RWPE2 (cell line): ENCODE data around the gene SYTL5.

Source experiments
- ATAC-seq: fragments of 200-7000 bp; cut with Tn5 transposase; 3 replicates; pipeline ENCODE4 v1.9.1; 2021; ENCODE audit warnings: low read depth
- DNase-seq: peaks from one replicate; pipeline ENCODE4 v3.0.0-alpha.2; 2020; ENCODE audit warnings: low spot score
- H3K27ac ChIP-seq: fragments of 450-650 bp; 2 replicates; pipeline ENCODE4 v1.5.1; 2017; ENCODE audit warnings: mild to moderate bottlenecking; ENCODE audit not compliant: poor library complexity, severe bottlenecking
- H3K27me3 ChIP-seq: fragments of 250-450 bp; sonication (Bioruptor Pico); 2 replicates; pipeline ENCODE4 v1.5.1; 2021; ENCODE audit warnings: mild to moderate bottlenecking, moderate library complexity; ENCODE audit not compliant: insufficient read depth, poor library complexity, severe bottlenecking
- H3K36me3 ChIP-seq: fragments of 250-450 bp; sonication (Bioruptor Pico); 2 replicates; pipeline ENCODE4 v1.5.1; 2020; ENCODE audit warnings: low read depth, mild to moderate bottlenecking, moderate library complexity
- H3K4me1 ChIP-seq: fragments of 250-450 bp; sonication (Bioruptor Pico); 2 replicates; pipeline ENCODE4 v1.5.1; 2021; ENCODE audit warnings: mild to moderate bottlenecking, moderate library complexity; ENCODE audit not compliant: insufficient read depth, poor library complexity, severe bottlenecking
- H3K4me3 ChIP-seq: fragments of 250-450 bp; sonication (Bioruptor Pico); 2 replicates; pipeline ENCODE4 v1.5.1; 2021; ENCODE audit warnings: mild to moderate bottlenecking, moderate library complexity; ENCODE audit not compliant: severe bottlenecking
- H3K9me3 ChIP-seq: fragments of 250-450 bp; sonication (Bioruptor Pico); 2 replicates; pipeline ENCODE4 v1.5.1; 2021; ENCODE audit warnings: mild to moderate bottlenecking, moderate library complexity; ENCODE audit not compliant: severe bottlenecking
- TF ChIP-seq, protein P1 (sequence below): fragments of 450-650 bp; IDR thresholded peaks from one replicate; pipeline ENCODE4 v1.5.1; 2017; ENCODE audit warnings: mild to moderate bottlenecking, moderate library complexity; ENCODE audit not compliant: poor library complexity, severe bottlenecking

SYTL5 gene

DNA sequence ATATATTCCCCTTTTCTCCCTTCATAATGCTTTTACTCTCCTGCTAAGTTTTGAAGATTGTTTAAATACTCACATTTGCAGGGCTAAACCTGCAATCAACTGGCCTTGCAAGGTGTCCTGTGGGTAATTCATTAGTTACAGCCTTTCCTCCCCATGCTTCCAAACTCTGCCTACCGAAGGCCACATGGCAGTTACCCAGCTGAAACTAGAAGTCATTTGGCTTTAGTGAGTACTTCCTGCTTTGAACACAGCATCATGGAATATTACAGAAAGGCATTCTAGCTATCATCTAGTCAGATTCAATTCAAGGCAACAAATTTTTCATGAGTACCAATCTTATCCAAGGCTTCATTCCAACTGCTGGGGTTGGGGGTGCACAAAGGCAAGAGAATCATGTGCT is 158.7 kb downstream of the SYTL5 start:
- Histone ChIP-seq H3K9me3 (no peaks in the 10 kb centered on the region), H3K27me3 (no peaks in the 10 kb centered on the region), H3K27ac (no peak overlapping the region), H3K36me3 (no peaks in the 10 kb centered on the region), H3K4me3 (no peak overlapping the region), H3K4me1 (no peaks in the 10 kb centered on the region)
- TF ChIP-seq, protein P1, sequence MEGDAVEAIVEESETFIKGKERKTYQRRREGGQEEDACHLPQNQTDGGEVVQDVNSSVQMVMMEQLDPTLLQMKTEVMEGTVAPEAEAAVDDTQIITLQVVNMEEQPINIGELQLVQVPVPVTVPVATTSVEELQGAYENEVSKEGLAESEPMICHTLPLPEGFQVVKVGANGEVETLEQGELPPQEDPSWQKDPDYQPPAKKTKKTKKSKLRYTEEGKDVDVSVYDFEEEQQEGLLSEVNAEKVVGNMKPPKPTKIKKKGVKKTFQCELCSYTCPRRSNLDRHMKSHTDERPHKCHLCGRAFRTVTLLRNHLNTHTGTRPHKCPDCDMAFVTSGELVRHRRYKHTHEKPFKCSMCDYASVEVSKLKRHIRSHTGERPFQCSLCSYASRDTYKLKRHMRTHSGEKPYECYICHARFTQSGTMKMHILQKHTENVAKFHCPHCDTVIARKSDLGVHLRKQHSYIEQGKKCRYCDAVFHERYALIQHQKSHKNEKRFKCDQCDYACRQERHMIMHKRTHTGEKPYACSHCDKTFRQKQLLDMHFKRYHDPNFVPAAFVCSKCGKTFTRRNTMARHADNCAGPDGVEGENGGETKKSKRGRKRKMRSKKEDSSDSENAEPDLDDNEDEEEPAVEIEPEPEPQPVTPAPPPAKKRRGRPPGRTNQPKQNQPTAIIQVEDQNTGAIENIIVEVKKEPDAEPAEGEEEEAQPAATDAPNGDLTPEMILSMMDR = no peak
- DNase-seq (no peak), ATAC-seq (no peak)

DNA sequence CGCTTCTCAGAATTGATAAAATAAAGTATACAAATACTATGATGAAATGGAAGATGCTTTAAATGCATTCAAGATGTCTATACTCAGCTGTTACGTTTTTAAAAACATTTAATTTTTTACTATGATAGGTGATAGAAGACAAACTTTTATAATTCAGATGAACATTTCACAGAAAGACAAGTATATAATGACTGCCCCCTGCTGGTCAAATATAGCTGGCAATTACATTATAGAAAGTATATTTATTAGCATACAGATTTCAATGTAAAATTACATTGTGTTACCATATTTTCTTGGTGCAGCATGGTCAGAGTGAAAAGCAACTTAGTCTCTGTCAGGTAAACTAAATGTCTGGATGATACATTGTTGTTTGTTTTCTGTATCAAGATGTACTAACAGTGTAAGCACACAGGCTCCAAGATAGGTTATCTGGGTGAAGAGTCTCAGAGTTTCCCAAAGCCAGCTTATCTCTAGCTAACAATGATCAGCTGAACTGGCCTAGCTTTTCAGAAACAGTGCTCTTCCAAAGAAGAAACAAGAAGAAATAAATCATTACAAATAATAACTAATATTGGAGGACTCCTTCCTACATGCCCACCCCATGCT is 160.2 kb downstream of the SYTL5 start:
- ATAC-seq (no peak), DNase-seq (no peak)
- Histone ChIP-seq H3K27me3 (no peaks in the 10 kb centered on the region), H3K4me1 (no peaks in the 10 kb centered on the region), H3K4me3 (no peak overlapping the region), H3K9me3 (no peaks in the 10 kb centered on the region), H3K27ac (no peak overlapping the region), H3K36me3 (no peaks in the 10 kb centered on the region)
- TF ChIP-seq, protein P1 = peak; percentile 59

DNA sequence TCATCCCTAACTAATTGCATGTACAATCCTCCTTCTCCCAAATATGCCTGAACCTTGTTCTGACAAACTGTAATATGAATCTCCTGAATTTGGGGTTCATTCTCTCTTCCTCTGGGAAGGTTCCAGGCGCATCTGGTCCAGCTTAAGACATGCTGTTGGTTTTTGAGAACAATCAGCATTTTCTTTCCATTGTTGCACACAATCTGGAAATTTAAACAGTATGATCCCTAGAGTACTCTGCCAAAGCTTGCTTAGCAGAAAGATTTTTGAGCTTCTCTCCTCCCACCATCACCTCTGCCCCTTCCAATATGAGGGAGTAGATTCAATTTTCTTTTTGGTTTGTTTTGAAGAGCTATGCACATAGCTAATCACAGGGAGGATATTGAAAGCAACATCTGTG is 164.2 kb downstream of the SYTL5 start:
- Histone ChIP-seq H3K4me1 (no peaks in the 10 kb centered on the region), H3K27ac (no peak overlapping the region), H3K36me3 (no peaks in the 10 kb centered on the region), H3K9me3 (no peaks in the 10 kb centered on the region), H3K4me3 (no peak overlapping the region), H3K27me3 (no peaks in the 10 kb centered on the region)
- DNase-seq (no peak), ATAC-seq (no peak)
- TF ChIP-seq, protein P1 = no peak

DNA sequence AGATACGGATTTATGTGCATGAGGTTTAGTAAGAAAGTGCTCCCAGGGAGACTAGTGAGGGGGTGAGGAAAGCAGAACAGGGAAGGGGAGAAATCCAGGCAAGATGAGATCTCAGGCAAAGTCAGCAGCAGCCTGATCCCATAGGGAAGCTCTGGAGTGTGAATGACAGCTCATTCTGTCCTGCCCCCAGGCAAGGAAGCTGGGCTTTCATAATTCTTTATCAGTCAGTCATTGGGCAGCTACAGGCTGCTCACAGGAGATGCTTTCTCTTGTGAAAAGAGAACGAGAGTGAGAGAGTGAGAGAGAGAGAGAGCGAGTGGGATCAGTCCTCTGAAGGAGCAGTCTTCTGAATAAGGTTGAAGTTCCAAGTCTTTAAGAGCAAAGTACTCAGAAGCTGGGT is 166.2 kb downstream of the SYTL5 start:
- DNase-seq = no peak

DNA sequence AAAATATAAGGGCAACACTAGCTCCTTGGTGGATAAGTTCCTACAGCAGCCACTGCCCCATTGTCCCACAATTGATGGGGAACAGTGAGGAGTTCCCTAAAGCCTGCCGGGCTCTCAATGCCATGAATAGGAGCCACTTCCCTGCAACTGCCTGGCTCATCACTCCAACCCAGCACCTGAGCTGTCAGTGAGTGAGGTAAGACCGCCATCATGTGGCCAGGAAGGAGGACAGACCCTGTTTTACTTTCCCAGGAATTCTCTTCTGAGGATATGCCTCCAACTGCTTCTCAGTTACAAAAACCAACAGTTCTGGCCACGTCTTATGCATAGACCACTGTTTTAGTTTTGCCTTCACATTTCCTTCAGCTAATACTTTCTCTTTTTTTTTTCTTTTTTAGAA is 168.8 kb downstream of the SYTL5 start:
- DNase-seq (no peak), ATAC-seq (peak; percentile 79)
- TF ChIP-seq, protein P1 = peak; percentile 57
- H3K9me3 ChIP-seq = no peaks in the 10 kb centered on the region
- no peaks in the 10 kb centered on the region for H3K27me3 ChIP-seq
- no peaks in the 10 kb centered on the region for H3K4me1 ChIP-seq
- H3K4me3 ChIP-seq = no peak overlapping the region
- no peak overlapping the region for H3K27ac ChIP-seq
- no peaks in the 10 kb centered on the region for H3K36me3 ChIP-seq

More for the DNA sequence above, 166.2 kb downstream of the SYTL5 start:
- H3K4me3 ChIP-seq = no peak overlapping the region
- H3K27ac ChIP-seq = no peak overlapping the region
- H3K27me3 ChIP-seq = no peaks in the 10 kb centered on the region
- H3K9me3 ChIP-seq = no peaks in the 10 kb centered on the region
- TF ChIP-seq, protein P1 = no peak
- no peaks in the 10 kb centered on the region for H3K36me3 ChIP-seq
- no peaks in the 10 kb centered on the region for H3K4me1 ChIP-seq
- ATAC-seq = no peak
